Neural progenitor cell (in vitro differentiated cells): Measurements from ENCODE around the gene CFAP61.

Experiments used
- EZH2phosphoT487 ChIP-seq: fragments of 200-600 bp; sonication (generic); IDR thresholded peaks from 2 replicates; pipeline ENCODE4 v1.6.1; 2017; ENCODE audit warnings: antibody characterized with exemption
- TF ChIP-seq, protein P1 (sequence below): fragments of 200-600 bp; sonication (generic); IDR thresholded peaks from 2 replicates; pipeline ENCODE4 v1.5.1; 2017; ENCODE audit warnings: antibody characterized with exemption, mild to moderate bottlenecking

DNA sequence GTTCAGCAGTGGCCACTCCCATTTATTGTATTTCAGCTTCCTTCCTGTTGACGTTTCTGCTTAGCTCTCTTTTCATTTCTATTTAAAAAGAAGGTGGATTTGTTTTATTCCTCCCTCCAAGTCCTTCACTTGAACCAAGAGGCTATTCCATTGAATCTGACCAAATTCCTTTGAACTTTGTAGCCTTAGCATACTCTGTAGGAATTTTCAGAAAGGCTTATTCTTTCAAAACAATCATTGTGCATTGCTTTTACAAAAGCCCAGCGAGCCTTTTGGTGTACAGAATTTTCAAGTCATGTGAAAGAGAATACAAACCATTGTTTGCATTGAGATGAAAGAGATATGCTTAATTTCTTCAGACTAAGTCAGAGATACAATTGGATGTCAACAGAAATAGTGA is 164.6 kb downstream of the CFAP61 start:
- TF ChIP-seq, protein P1, sequence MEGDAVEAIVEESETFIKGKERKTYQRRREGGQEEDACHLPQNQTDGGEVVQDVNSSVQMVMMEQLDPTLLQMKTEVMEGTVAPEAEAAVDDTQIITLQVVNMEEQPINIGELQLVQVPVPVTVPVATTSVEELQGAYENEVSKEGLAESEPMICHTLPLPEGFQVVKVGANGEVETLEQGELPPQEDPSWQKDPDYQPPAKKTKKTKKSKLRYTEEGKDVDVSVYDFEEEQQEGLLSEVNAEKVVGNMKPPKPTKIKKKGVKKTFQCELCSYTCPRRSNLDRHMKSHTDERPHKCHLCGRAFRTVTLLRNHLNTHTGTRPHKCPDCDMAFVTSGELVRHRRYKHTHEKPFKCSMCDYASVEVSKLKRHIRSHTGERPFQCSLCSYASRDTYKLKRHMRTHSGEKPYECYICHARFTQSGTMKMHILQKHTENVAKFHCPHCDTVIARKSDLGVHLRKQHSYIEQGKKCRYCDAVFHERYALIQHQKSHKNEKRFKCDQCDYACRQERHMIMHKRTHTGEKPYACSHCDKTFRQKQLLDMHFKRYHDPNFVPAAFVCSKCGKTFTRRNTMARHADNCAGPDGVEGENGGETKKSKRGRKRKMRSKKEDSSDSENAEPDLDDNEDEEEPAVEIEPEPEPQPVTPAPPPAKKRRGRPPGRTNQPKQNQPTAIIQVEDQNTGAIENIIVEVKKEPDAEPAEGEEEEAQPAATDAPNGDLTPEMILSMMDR = no peak
- no peak for TF ChIP-seq EZH2phosphoT487
